ENCODE results near the gene KRT73. TPM values are rescaled to one million over a fixed set of nuclear protein-coding genes. Genes with fewer than 3 reads are reported as not detected.

Gene KRT73
- total and polyA plus RNA-seq, 2 of the 8 experiments (the other 6 are each of a cell fraction or from before 2014, with no cell fraction given) = not detected

- TF ChIP-seq EZH2 (IDR thresholded peaks at IDR 0.05; ENCODE audit: low read depth, low read length, severe bottlenecking) = no peak
- TF ChIP-seq YY1 (IDR thresholded peaks at IDR 0.05; ENCODE audit: low read depth, low read length) = no peak
- TF ChIP-seq EP300 (IDR thresholded peaks at IDR 0.05; ENCODE audit: borderline replicate concordance in 1 of 2, low read depth in 2 of 2, low read length in 2 of 2) = no peak
- no peak for TF ChIP-seq TAF7 (optimal IDR thresholded peaks at IDR 0.05; ENCODE audit: borderline replicate concordance, low read depth, low read length)
- no peak for TF ChIP-seq KDM1A (IDR thresholded peaks at IDR 0.05; ENCODE audit: borderline replicate concordance, low read length)
- no peak for TF ChIP-seq CBX5 (IDR thresholded peaks at IDR 0.05; ENCODE audit: low read depth, low read length)
Observed at GRCh38 chr12:52633383-52633782, 15.0 kb upstream of the KRT73 start (continued).

Measured in H1 (cell line).